Fibroblast of lung (primary cell): Measurements from ENCODE around the gene ROR2.

ENCODE experiments used
- CTCF ChIP-seq, 2 donors: IDR thresholded peaks in 1 of 2; conservative IDR thresholded peaks in 1 of 2; 1 replicate in 1 of 2; 2 replicates in 1 of 2; pipeline ENCODE4 v1.5.1; 2011 to 2012; ENCODE audit warnings: low read length in 2 of 2, control low read depth in 1 of 2, inconsistent platforms in 1 of 2, low read depth in 1 of 2, mild to moderate bottlenecking in 1 of 2
- EZH2 ChIP-seq: IDR thresholded peaks from 2 replicates; pipeline ENCODE4 v1.5.1; 2012; ENCODE audit warnings: low read length, control low read depth, mild to moderate bottlenecking; ENCODE audit errors: missing control alignments

GRCh38 chr9:91655215-91655614 is 294.8 kb downstream of the ROR2 start:
- TF ChIP-seq CTCF (conservative IDR thresholded peaks at IDR 0.05 in 1 of 2, IDR thresholded peaks at IDR 0.05 in 1 of 2; ENCODE audit: low read depth in 1 of 2, low read length in 2 of 2), result no peak
- no peak for TF ChIP-seq EZH2
